HG03045 (cell line): ENCODE results near the gene APOBEC3G.
A peak's percentile ranks its signal among the peaks of the same experiment; 100 is the strongest.
"Not testable (repeated sequence)": the region's sequence is repeated elsewhere in the genome, so short reads cannot be mapped to it uniquely, and the experiment has no call there.

Experiments
- ATAC-seq: cut with Tn5 transposase; IDR thresholded peaks from one replicate; pipeline ENCODE4 v1.9.1; 2021; ENCODE audit warnings: mild to moderate bottlenecking, moderate library complexity; ENCODE audit not compliant: unreplicated experiment

APOBEC3G gene

DNA sequence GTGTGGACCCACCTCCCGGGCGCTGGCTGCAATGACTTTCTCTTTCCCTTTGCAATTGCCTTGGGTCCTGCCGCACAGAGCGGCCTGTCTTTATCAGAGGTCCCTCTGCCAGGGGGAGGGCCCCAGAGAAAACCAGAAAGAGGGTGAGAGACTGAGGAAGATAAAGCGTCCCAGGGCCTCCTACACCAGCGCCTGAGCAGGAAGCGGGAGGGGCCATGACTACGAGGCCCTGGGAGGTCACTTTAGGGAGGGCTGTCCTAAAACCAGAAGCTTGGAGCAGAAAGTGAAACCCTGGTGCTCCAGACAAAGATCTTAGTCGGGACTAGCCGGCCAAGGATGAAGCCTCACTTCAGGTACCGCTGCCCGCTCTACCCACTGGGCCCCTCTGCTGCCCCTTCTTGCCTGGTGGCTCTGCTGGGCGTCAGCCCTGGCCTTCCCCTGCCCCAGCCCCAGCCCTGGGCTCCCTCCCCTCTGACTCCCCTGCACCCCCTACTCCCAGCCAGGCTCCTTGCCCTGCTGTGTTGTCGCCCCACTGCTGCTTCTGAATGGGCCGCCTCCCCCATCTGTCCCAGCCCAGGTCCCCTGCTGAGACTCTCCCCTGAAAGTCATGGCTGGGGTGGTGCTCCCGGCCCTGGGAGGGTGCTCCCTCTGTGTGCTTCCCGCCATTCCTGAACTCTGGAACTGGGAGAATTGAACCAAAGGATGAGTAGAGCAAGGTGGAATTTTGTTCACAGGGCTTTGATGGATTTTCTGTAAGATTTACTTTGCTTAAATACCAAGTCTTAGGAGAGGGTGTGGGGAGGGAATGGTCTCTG is at the start of gene APOBEC3G:
Gene APOBEC3G (plus strand): TSS at position 250 of the 815 bp plus-strand sequence. CDS start 87 bp downstream, at position 337.
- ATAC-seq: peak; percentile 84

DNA sequence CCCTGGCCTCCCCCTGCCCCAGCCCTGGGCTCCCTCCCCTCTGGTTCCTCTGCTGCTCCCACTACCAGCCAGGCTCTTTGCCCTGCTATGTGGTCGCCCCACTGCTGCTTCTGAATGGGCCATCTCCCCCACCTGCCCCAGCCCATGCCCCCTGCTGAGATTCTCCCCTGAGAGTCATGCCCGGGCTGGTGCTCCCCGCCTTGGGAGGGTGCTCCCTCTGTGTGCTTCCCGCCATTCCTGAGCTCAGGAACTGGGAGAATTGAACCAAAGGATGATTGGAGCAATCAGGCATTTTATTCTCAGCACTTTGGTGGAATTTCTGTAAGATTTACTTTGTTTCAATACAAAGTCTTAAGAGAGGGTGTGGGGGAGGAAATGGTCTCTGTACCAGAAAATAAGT is 49.4 kb upstream of the APOBEC3G start:
- ATAC-seq: no peak

DNA sequence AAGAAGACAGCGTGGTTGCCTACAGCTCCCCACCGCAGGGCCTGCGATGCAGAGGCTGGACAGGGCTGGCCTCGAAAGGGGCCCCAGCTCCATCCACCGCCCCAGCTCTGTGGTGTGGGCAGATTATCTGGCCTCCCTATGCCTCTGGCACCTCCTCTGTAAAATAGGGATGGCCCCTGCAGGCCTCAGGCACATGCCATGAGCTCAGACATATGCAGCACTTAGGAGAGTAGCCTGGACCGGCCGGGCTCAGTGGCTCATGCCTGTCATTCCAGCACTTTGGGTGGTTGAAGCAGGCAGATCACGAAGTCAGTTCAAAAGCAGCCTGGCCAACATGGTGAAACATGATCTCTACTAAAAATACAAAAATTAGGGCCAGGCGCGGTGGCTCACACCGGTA is 48.8 kb upstream of the APOBEC3G start:
- no peak for ATAC-seq

DNA sequence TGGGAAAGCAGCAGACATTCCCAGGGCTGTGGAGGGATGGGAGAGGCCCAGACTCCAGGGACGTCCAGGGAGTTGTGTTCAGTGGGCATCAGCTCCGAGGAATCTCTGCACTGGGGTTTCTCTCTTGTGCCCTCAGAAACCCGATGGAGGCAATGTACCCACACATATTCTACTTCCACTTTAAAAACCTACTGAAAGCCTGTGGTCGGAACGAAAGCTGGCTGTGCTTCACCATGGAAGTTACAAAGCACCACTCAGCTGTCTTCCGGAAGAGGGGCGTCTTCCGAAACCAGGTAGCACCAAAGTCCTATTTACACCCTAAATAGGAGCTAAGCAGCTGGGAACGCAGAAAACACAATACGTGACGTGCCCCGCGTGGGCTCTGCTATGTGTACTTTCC is 47.8 kb upstream of the APOBEC3G start:
- ATAC-seq: no peak

DNA sequence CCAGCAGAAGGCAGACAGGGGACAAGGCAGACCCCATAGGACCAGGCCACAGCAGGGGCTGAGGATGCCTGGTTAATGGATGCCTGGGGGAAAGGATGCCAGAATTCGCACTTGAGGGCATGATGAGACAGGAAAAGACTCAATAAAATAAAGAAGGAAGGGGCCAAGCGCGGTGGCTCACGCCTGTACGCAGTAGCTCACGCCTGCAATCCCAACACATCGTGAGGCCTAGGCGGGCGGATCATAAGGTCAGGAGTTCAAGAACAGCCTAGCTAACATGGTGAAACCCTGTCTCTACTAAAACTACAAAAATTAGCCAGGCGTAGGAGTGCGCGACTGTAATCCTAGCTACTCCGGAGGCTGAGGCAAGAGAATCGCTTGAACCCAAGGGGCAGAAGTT is 46.4 kb upstream of the APOBEC3G start:
- ATAC-seq: no peak

DNA sequence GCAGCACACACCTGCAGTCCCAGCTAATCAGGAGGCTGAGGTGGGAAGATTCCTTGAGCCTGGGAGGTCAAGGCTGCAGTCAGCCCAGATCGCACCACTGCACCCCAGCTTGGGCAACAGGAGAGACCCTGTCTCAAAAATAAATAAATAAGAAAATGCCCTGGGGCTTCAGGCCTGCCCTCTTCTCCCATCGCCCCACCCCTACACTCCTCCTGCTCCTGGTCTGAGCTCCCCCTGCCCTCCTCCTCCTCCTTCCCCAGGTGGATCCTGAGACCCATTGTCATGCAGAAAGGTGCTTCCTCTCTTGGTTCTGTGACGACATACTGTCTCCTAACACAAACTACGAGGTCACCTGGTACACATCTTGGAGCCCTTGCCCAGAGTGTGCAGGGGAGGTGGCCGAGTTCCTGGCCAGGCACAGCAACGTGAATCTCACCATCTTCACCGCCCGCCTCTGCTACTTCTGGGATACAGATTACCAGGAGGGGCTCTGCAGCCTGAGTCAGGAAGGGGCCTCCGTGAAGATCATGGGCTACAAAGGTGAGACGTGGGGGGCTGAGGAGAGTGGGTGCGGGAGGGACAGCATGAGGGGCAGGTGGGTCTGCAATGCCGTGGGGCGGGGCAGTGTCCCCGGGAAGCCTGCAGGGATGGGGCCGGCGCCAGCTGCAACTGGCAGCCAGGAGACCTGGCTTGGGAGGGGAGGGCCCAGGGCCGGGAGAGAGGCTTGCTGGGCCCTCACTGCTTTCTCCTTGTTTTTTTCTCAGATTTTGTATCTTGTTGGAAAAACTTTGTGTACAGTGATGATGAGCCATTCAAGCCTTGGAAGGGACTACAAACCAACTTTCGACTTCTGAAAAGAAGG is 45.4 kb upstream of the APOBEC3G start:
- ATAC-seq: not testable (repeated sequence)

DNA sequence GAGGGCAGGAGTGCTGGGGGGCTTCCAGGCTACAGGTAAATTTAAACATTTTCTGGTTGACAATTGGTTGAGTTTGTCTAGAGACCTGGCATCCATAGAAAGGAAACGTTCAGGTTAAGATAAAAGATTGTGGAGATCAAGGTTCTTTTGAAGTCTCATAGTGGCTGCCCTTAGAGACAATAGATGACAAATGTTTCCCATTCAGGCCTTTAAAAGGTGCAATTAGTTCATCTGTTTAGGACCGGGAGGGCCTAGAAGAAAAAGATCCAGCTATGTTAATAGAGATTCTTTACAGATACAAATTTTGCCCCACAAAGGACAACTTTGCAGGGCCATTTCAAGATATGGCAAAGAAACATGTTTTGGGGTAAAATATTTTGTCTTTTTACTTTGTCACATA is 40.0 kb upstream of the APOBEC3G start:
- ATAC-seq: not testable (repeated sequence)

DNA sequence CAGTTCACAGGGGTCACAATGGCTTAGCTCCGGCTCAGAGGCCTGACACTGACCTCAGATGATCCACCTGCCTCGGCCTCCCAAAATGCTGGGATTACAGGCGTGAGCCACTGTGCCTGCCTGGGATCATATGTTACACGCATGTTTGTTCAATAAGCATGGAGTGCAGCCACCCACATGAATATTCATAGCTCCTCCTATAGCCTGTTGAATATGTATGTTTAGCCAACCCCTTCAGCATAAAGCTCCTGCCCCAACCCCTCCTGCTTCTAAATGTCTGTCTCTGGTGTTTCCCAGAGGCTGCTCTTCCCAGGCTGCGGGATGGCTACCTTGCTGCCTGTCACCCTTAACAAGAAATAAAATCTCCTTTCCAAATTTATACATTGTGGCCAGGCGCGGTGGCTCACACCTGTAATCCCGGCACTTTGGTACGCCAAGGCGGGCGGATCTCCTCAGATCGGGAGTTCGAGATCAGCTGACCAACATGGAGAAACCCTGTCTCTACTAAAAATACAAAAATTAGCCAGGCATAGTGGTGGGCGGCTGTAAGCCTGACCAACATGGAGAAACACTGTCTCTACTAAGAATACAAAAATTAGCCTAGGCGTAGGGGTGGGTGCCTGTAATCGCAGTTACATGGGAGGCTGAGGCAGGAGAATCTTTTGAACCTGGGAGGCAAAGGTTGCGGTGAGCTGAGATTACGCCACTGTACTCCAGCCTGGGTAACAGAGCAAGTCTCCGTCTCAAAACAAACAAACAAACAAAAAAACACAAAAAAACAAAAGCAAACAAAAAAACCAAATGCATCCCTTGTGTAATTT is 37.6 kb upstream of the APOBEC3G start:
- ATAC-seq: no peak

DNA sequence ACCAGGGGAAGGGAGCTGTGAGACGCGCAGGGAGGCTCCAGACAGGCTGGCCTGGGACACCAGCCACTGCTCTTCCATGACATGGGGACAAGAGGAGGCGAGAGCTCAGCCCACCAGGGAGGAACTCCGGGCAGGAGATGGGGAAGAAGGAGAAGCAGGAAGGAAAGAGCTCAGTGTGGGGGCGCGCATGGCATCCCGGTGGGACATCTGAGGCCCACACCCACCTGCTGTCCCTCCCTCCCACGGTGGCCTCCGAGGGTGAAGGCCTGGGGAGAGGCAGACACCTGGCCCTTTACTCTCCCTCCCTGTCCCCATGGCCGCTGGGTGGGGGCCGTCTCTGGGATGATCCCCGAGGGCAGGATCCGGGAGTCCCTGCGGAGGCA is 36.9 kb upstream of the APOBEC3G start:
- not testable (repeated sequence) for ATAC-seq

DNA sequence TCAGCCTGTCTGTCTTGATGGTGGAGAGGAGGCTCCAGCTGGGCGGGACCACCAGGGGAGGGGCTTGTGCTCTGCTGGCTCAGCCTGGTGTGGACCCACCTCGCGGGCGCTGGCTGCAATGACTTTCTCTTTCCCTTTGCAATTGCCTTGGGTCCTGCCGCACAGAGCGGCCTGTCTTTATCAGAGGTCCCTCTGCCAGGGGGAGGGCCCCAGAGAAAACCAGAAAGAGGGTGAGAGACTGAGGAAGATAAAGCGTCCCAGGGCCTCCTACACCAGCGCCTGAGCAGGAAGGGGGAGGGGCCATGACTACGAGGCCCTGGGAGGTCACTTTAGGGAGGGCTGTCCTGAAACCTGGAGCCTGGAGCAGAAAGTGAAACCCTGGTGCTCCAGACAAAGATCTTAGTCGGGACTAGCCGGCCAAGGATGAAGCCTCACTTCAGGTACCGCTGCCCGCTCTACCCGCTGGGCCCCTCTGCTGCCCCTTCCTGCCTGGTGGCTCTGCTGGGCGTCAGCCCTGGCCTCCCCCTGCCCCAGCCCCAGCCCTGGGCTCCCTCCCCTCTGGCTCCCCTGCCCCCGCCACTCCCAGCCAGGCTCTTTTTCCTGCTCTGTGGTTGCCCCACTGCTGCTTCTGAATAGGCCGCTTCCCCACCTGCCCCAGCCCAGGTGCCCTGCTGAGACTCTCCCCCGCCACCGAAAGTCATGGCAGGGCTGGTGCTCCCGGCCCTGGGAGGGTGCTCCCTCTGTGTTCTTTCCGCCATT is 36.4 kb upstream of the APOBEC3G start, which contains the start of gene APOBEC3F:
Gene APOBEC3F (plus strand): TSS at position 327 of the 759 bp plus-strand sequence. CDS start 97 bp downstream, at position 424.
- peak; percentile 82 for ATAC-seq

DNA sequence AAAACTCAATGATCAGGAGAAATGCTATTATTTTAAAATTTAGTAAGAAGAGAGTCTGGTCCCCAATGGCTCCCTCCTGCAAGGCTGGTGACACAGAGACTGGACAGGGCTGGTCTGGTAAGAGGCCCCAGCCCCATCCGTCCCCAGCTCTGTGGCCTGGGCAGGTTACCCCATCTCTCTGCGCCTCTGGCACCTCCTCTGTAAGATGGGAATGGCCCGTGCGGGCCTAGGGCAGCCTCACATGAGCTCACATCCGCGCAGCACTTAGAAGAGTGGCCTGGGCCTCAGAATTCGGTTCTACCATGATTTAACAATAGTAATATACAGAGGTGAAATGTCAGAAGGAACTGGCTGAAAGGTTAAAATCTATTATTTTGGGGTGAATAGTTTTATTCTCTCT is 35.2 kb upstream of the APOBEC3G start:
- no peak for ATAC-seq

DNA sequence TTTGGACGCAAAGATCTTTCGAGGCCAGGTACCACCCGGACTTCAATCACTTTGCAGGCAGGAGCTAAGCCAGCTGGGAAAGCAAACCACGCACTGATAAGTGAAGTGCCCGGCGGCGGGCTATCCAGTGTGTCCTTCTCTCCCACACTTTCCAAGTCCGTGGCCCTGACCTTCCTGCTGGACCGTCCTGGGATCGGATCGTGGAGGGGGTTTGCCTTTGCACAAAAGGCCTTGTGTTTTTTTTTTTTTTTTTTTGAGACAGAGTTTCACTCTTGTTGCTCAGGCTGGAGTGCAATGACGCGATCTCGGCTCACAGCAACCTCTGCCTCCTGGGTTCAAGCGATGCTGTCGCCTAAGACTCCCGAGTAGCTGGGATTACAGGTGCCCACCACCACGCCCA is 34.0 kb upstream of the APOBEC3G start:
- ATAC-seq: not testable (repeated sequence)

DNA sequence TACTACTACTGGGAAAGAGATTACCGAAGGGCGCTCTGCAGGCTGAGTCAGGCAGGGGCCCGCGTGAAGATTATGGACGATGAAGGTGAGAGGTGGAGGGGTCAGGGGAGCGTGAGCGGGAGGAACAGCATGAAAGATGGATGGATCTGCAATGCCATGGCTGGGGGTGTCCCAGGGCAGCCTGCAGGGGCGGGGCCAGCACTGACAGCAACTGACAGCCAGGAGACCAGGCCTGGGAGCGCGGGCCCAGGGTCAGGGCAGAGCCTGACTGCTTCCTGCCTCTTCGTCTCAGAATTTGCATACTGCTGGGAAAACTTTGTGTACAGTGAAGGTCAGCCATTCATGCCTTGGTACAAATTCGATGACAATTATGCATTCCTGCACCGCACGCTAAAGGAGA is 31.9 kb upstream of the APOBEC3G start:
- not testable (repeated sequence) for ATAC-seq

DNA sequence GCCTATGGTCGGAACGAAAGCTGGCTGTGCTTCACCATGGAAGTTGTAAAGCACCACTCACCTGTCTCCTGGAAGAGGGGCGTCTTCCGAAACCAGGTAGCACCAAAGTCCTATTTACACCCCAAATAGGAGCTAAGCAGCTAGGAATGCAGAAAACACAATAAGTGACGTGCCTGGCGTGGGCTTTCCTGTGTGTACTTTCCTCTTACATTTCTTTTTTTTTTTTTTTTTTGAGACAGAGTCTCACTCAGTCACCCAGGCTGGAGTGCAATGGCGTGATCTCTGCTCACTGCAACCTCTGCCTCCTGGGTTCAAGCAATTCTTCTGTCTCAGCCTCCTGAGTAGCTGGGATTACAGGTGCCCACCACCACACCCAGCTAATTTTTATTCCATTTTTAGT is 27.6 kb upstream of the APOBEC3G start:
- ATAC-seq: not testable (repeated sequence)

DNA sequence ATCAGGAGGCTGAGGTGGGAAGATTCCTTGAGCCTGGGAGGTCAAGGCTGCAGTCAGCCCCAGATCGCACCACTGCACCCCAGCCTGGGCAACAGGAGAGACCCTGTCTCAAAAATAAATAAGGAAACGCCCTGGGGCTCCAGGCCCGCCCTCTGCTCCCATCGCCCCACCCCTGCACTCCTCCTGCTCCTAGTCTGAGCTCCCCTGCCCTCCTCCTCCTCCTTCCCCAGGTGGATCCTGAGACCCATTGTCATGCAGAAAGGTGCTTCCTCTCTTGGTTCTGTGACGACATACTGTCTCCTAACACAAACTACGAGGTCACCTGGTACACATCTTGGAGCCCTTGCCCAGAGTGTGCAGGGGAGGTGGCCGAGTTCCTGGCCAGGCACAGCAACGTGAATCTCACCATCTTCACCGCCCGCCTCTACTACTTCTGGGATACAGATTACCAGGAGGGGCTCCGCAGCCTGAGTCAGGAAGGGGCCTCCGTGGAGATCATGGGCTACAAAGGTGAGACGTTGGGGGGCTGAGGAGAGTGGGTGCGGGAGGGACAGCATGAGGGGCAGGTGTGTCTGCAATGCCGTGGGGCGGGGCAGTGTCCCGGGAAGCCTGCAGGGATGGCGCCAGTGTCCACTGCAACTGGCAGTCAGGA is 25.1 kb upstream of the APOBEC3G start:
- not testable (repeated sequence) for ATAC-seq

DNA sequence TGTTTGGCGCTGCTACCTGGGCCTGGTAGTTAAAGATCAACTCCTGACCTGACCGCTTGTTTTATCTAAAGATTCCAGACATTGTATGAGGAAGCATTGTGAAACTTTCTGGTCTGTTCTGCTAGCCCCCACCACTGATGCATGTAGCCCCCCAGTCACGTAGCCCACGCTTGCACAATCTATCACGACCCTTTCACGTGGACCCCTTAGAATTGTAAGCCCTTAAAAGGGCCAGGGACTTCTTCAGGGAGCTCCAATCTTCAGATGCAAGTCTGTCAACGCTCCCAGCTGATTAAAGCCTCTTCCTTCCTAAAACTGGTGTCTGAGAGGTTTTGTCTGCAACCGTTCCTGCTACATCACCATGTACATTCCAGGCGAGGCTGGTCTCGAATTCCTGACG is 21.4 kb upstream of the APOBEC3G start:
- ATAC-seq: no peak

DNA sequence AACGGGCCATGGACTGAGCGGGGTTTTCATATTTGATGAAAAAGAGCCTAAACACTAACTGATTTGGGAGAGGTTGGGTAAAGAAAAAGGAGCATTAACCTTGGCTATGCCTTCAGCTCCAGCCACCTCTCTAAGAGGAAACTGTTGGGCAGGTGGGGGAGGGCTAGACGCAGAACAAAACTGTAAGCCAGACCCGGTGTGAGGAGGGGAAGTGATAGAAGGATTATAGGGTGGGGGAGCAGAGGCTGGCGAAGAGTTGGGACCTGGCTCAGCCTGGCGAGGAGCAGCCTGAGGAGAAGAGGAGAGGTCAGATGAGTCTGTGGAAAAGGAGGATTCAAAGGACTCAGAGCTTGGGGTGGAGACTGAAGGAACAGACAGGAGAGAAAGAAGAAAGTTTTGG is 15.8 kb upstream of the APOBEC3G start:
- ATAC-seq: not testable (repeated sequence)

DNA sequence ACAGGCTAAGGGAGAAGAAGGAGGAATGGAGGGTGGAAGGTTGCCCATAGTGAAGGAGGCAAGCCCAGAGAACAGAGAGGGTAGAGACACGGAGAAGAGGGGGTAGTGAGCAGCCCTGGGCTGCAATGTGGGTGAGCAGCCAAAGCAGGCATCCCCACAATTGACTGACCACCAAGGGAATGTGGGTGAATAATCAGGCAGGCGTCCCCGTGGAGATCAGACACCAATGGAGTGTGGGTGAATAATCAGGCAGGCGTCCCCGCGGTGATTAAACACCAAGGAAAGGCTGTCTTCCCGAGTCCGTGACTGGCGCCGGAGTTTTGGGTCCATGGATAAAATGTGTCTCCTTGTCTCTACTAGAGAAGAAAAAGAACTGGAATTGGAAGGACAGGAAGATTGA is 15.1 kb upstream of the APOBEC3G start:
- not testable (repeated sequence) for ATAC-seq

DNA sequence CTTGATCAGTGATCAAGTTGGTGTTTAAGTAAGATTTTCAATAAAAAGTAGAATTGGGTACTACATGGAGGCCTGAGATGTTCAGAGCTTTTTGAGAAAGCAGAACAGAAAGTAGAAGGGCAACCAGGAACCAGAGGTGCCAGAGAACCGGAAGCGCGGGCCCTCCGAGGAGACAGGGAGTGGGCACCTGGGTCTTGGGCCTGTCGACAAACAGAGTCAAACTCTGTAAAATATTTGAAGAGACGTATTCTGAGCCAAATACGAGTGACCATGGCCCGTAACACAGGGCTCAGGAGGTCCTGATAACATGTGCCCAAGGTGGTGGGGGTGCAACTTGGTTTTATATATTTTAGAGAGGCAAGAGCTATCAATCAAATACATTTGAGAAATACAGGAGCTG is 13.2 kb upstream of the APOBEC3G start:
- ATAC-seq: not testable (repeated sequence)
